ENCODE results near the gene KBTBD8. TPM values are rescaled to one million over a fixed set of nuclear protein-coding genes. Genes with fewer than 3 reads are reported as not detected.
A peak's percentile ranks its signal among the peaks of the same experiment; 100 is the strongest.

KBTBD8 gene, protein sequence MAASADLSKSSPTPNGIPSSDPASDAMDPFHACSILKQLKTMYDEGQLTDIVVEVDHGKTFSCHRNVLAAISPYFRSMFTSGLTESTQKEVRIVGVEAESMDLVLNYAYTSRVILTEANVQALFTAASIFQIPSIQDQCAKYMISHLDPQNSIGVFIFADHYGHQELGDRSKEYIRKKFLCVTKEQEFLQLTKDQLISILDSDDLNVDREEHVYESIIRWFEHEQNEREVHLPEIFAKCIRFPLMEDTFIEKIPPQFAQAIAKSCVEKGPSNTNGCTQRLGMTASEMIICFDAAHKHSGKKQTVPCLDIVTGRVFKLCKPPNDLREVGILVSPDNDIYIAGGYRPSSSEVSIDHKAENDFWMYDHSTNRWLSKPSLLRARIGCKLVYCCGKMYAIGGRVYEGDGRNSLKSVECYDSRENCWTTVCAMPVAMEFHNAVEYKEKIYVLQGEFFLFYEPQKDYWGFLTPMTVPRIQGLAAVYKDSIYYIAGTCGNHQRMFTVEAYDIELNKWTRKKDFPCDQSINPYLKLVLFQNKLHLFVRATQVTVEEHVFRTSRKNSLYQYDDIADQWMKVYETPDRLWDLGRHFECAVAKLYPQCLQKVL
- 1.1 and 9.8 TPM in 2 replicates for total RNA-seq (ENCODE audit: low replicate concordance)

DNA sequence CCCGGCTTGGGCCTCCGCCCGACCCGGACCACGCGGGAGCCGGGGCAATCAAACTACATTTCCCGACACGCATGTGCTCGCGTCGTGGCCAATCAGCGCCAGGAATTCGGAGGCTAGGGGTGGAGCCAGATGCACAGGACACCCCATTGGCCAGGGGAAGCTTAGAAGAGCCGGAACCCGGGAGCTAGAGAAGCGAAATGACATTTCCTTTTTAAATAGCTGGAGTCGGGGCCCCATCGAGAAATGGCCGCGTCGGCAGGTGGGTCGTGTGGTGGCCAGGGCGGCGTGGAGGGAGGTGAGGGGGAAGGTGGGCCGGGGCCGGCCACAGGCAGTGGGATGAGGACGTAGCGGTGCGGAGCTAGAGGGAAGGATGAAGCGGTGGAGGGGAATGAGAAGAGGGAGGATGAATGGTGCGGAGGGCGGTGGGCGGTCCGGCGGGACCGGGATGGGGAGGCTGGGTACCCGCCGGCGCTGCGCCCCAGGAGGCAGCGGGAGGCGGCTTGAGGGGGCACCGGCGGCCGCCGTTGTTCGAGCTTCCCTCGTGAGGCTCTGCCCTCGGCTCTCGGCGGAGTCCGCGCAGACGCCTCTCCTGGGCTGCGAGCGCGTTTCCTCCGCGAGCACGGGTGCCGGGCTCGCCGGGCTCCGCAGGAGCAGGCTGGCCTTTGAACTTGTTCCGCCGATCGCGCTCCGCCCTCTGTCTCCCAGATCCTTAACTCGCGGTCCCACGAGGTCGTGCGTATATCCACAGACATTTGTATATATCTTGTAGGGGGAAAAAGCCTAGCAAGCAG is at the start of gene KBTBD8:
Gene KBTBD8, plus strand, starts transcription at position 195 of the 791 bp plus-strand sequence. Its CDS starts 49 bp downstream, at position 244.
- no peak for DNase-seq (ENCODE audit: low read depth)
- H3K4me3 ChIP-seq (ENCODE audit: low read depth, low read length): peak within 1 kb of the TSS; percentile 83
- TF ChIP-seq, protein P1, sequence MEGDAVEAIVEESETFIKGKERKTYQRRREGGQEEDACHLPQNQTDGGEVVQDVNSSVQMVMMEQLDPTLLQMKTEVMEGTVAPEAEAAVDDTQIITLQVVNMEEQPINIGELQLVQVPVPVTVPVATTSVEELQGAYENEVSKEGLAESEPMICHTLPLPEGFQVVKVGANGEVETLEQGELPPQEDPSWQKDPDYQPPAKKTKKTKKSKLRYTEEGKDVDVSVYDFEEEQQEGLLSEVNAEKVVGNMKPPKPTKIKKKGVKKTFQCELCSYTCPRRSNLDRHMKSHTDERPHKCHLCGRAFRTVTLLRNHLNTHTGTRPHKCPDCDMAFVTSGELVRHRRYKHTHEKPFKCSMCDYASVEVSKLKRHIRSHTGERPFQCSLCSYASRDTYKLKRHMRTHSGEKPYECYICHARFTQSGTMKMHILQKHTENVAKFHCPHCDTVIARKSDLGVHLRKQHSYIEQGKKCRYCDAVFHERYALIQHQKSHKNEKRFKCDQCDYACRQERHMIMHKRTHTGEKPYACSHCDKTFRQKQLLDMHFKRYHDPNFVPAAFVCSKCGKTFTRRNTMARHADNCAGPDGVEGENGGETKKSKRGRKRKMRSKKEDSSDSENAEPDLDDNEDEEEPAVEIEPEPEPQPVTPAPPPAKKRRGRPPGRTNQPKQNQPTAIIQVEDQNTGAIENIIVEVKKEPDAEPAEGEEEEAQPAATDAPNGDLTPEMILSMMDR (IDR thresholded peaks at IDR 0.05; ENCODE audit: insufficient read depth, low read length): no peak

DNA sequence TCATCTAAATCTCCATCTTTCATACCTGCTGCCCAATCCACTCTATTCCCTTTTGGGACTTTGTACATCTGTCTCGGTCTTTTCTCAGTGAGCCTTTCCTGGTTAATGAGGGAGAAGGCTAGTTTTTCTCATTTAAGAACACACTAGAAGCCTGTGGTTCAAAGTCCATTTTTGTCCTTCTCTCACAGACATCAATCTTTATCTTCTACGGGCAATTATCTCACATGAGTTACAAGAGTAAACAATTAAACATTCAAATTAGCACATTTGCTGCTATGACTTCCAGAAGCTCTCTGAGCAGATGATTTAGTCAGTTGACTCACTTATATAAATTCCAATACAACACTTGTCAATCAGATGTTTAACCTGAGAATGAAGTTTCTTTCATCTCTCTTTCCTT is 49.3 kb upstream of the KBTBD8 start:
- TF ChIP-seq, protein P1 (IDR thresholded peaks at IDR 0.05; ENCODE audit: insufficient read depth, low read length): no peak
- DNase-seq (ENCODE audit: low read depth): no peak

DNA sequence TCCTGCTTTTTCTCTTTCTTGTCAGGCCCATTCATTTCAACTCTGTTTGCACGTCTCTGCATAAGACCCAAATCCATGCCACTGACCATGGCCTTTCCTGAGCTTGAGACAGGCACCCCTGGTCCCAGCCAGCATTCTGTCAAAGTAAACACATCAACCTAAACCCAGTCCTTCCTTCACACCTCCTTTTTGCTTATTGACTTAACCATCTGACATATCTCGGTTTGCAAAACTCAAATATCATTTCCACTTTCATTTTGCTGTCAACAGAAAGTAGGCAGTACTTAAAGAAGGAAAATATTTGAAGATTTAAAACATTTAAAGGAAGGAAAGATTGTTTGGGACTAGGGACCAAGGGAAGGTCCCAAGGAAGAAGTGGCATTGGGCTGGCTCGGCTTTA is 48.2 kb upstream of the KBTBD8 start:
- TF ChIP-seq, protein P1 (IDR thresholded peaks at IDR 0.05; ENCODE audit: insufficient read depth, low read length): no peak
- no peak overlapping the region for H3K4me3 ChIP-seq (ENCODE audit: low read depth, low read length)
- no peak for DNase-seq (ENCODE audit: low read depth)

More for the DNA sequence above, 49.3 kb upstream of the KBTBD8 start:
- H3K4me3 ChIP-seq (ENCODE audit: low read depth, low read length): no peak overlapping the region

DNA sequence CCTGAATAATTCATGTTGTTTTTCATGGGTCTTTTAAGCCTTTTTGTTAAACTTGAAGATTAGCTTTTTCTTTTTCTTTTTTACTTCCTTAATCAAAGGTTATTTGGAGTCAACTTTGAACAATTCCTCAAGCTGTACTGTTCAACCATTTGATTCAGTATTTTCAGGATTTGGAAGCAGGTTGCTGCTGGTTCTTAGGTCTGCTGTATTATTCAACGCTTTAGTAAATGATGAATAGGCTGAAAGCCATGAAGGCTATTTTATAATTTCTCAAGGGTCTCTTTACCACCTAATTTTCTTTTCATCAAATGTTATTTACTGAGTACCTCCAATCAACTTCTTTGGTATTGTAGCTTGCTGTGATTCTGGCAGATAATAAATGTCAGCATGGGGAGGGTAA is 45.8 kb upstream of the KBTBD8 start:
- TF ChIP-seq, protein P1 (IDR thresholded peaks at IDR 0.05; ENCODE audit: insufficient read depth, low read length): no peak
- DNase-seq (ENCODE audit: low read depth): no peak
- H3K4me3 ChIP-seq (ENCODE audit: low read depth, low read length): no peak overlapping the region

DNA sequence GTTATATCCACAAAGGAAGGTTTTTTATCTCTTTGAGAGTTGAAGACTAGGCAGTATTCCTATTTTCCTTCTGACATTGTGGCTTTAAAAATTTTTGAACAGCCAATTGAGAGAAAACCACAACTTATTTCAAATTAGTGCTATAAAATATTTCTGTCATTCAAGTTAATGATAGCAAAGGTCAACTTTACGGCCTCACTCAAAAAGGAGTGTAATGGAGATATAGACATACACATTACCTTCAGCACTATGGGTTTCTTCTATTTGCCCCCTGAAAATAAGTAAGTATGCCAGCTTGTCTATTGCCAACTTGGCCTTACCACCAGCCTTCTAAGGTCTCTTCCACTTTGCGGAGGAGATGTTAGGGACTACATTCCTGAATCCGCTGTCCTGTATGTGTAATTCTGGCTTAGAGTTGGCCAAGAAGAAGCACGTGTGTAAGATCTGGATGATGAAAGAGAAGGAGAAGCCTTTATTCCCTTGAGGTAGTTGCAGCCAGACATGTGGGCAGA is 44.1 kb upstream of the KBTBD8 start:
- TF ChIP-seq, protein P1 (IDR thresholded peaks at IDR 0.05; ENCODE audit: insufficient read depth, low read length): no peak
- DNase-seq (ENCODE audit: low read depth): no peak
- no peak overlapping the region for H3K4me3 ChIP-seq (ENCODE audit: low read depth, low read length)

DNA sequence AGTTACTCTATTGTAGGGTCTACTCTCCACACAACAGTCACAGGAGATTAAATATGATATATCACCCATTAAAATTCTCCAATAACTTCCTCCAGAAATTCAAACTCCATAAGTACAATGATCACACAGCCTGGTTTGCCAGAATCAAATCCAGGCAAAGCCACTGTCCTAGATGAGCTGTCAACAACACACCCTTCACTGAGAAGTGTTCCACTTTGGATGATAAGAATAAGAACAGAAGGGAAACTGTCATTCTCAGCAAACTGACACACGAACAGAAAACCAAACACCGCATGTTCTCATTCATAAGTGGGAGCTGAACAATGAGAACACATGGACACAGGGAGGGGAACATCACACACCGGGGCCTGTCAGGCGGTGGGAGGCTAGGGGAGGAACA is 41.4 kb upstream of the KBTBD8 start:
- TF ChIP-seq, protein P1 (IDR thresholded peaks at IDR 0.05; ENCODE audit: insufficient read depth, low read length): no peak
- no peak overlapping the region for H3K4me3 ChIP-seq (ENCODE audit: low read depth, low read length)
- DNase-seq (ENCODE audit: low read depth): no peak
